Endodermal cell (in vitro differentiated cells): ENCODE data around the gene SCAPER. TPM values are rescaled to one million over a fixed set of nuclear protein-coding genes. Genes with fewer than 3 reads are reported as not detected.

Experiments
- DNase-seq: peaks from one replicate; pipeline ENCODE4 v3.0.0-alpha.2; 2017
- H3K27ac ChIP-seq: 2 replicates; pipeline ENCODE4 v1.5.1; 2013; ENCODE audit warnings: mild to moderate bottlenecking, low read depth, low read length, moderate library complexity
- H3K27me3 ChIP-seq: 2 replicates; pipeline ENCODE4 v1.6.1; 2013; ENCODE audit warnings: mild to moderate bottlenecking, low read length, moderate library complexity; ENCODE audit not compliant: insufficient read depth, control insufficient read depth, poor library complexity, severe bottlenecking
- H3K36me3 ChIP-seq: 2 replicates; pipeline ENCODE4 v1.7.0; 2013; ENCODE audit warnings: mild to moderate bottlenecking, low read length, moderate library complexity; ENCODE audit not compliant: control insufficient read depth, insufficient read depth
- H3K4me1 ChIP-seq: one replicate; pipeline ENCODE4 v1.7.0; 2013; ENCODE audit warnings: low read length; ENCODE audit not compliant: control insufficient read depth, insufficient read depth
- H3K4me3 ChIP-seq: 2 replicates; pipeline ENCODE4 v1.5.1; 2013; ENCODE audit warnings: mild to moderate bottlenecking, low read length, moderate library complexity
- H3K9ac ChIP-seq: 2 replicates; pipeline ENCODE4 v1.6.1; 2013; ENCODE audit warnings: mild to moderate bottlenecking, low read length, moderate library complexity; ENCODE audit not compliant: poor library complexity, severe bottlenecking; ENCODE audit errors: extremely low read depth
- H3K9me3 ChIP-seq: 2 replicates; pipeline ENCODE4 v1.6.1; 2013; ENCODE audit warnings: mild to moderate bottlenecking, low read length, moderate library complexity; ENCODE audit not compliant: control insufficient read depth
- H3K27ac Mint-ChIP-seq: 2 replicates; pipeline ENCODE4 v1.8.0; 2020; ENCODE audit warnings: mixed read lengths
- H3K27me3 Mint-ChIP-seq: 2 replicates; pipeline ENCODE4 v1.8.0; 2021; ENCODE audit warnings: mild to moderate bottlenecking, mixed read lengths; ENCODE audit not compliant: insufficient read depth
- H3K36me3 Mint-ChIP-seq: 2 replicates; pipeline ENCODE4 v1.8.0; 2020; ENCODE audit warnings: low read depth, mixed read lengths
- H3K4me1 Mint-ChIP-seq: 2 replicates; pipeline ENCODE4 v1.8.0; 2020; ENCODE audit warnings: mixed read lengths
- H3K4me3 Mint-ChIP-seq: 2 replicates; pipeline ENCODE4 v1.8.0; 2020; ENCODE audit warnings: mild to moderate bottlenecking, moderate library complexity, mixed read lengths
- H3K9me3 Mint-ChIP-seq: 2 replicates; pipeline ENCODE4 v1.8.0; 2020; ENCODE audit warnings: mild to moderate bottlenecking, mixed read lengths
- CTCF ChIP-seq: fragments of 200-600 bp; sonication (generic); conservative IDR thresholded peaks from 2 replicates; pipeline ENCODE4 v1.5.0; 2021; ENCODE audit warnings: antibody characterized with exemption, mild to moderate bottlenecking
- WGBS, 2 experiments: methylation state at CpG; one replicate each; pipeline versions ENCODE4 v1.1.5 to v1.1.7; 2013; ENCODE audit warnings: missing lambda C conversion rate in 2 of 2, mixed read lengths in 1 of 2; ENCODE audit not compliant: insufficient coverage in 1 of 2, insufficient read length in 1 of 2; 5-methylcytosine and 5-hydroxymethylcytosine counted together
- total RNA-seq, 2 donors: library from RNA; stranded (reverse); fragmentation: NEBNext Ultra II Directional in 1 of 2; extraction: Animal tissue kit (Norgen Biotek cat#: 25700) in 1 of 2; gene quantifications; 2 replicates in 1 of 2; 3 replicates in 1 of 2; pipeline ENCODE4 v1.2.1, GENCODE V29; 2021

SCAPER gene
- total RNA-seq, 2 donors from 2014 or later, result 8.9 to 12.2 TPM

- WGBS, 2 experiments, result 0 to 1% methylated on average over 21 to 69 of the region's 74 CpGs
- H3K4me1 ChIP-seq, result no peaks in the 10 kb centered on the region
- Mint-ChIP-seq H3K36me3 (no peaks in the 10 kb centered on the region), H3K9me3 (peaks cover 2% of the 10 kb centered on the region), H3K27ac (no peak overlapping the region), H3K4me3 (peak overlapping the region; percentile 54), H3K27me3 (peaks cover 86% of the 10 kb centered on the region), H3K4me1 (peaks cover 20% of the 10 kb centered on the region)
- H3K9me3 ChIP-seq, result no peaks in the 10 kb centered on the region
- H3K36me3 ChIP-seq, result no peaks in the 10 kb centered on the region
- H3K9ac ChIP-seq, result no peak overlapping the region
- no peak for TF ChIP-seq CTCF
- peaks cover 100% of the 10 kb centered on the region for H3K27me3 ChIP-seq
- DNase-seq, result peak; percentile 74
- H3K4me3 ChIP-seq, result peak overlapping the region; percentile 78
- no peak overlapping the region for H3K27ac ChIP-seq
Observed at GRCh38 chr15:76346669-76347481, 558.3 kb downstream of the SCAPER start.

GRCh38 chr15:76345880-76346668 lies 559.1 kb downstream of the SCAPER start:
- Mint-ChIP-seq H3K4me1 (peaks cover 22% of the 10 kb centered on the region), H3K27me3 (peaks cover 92% of the 10 kb centered on the region), H3K36me3 (no peaks in the 10 kb centered on the region), H3K27ac (no peak overlapping the region), H3K4me3 (peak overlapping the region; percentile 54), H3K9me3 (peaks cover 2% of the 10 kb centered on the region)
- H3K4me3 ChIP-seq, result peak overlapping the region; percentile 78
- H3K36me3 ChIP-seq, result no peaks in the 10 kb centered on the region
- H3K9me3 ChIP-seq, result no peaks in the 10 kb centered on the region
- peaks cover 3% of the 10 kb centered on the region for H3K4me1 ChIP-seq
- no peak for TF ChIP-seq CTCF
- peak; percentile 79 for DNase-seq
- H3K27ac ChIP-seq, result no peak overlapping the region
- H3K27me3 ChIP-seq, result peaks cover 100% of the 10 kb centered on the region
- H3K9ac ChIP-seq, result no peak overlapping the region
- 0 to 1% methylated on average over 34 to 65 of the region's 65 CpGs for WGBS, 2 experiments

- Mint-ChIP-seq H3K4me1 (peaks cover 25% of the 10 kb centered on the region), H3K36me3 (no peaks in the 10 kb centered on the region), H3K9me3 (peaks cover 2% of the 10 kb centered on the region), H3K27ac (no peak overlapping the region), H3K27me3 (peaks cover 92% of the 10 kb centered on the region), H3K4me3 (peak overlapping the region; percentile 54)
- no peaks in the 10 kb centered on the region for H3K36me3 ChIP-seq
- no peak overlapping the region for H3K27ac ChIP-seq
- H3K4me3 ChIP-seq, result peak overlapping the region; percentile 78
- H3K9me3 ChIP-seq, result no peaks in the 10 kb centered on the region
- peaks cover 3% of the 10 kb centered on the region for H3K4me1 ChIP-seq
- peak; percentile 84 for DNase-seq
- no peak for TF ChIP-seq CTCF
- H3K27me3 ChIP-seq, result peaks cover 100% of the 10 kb centered on the region
- 1 to 6% methylated on average over 7 of the region's 7 CpGs for WGBS, 2 experiments
- no peak overlapping the region for H3K9ac ChIP-seq
Observed at GRCh38 chr15:76345583-76345879, 559.6 kb downstream of the SCAPER start.
